ENCODE measurements around the gene SIRT1.
"Not testable (repeated sequence)": the region's sequence is repeated elsewhere in the genome, so short reads cannot be mapped to it uniquely, and the experiment has no call there.

The SIRT1 gene

GRCh38 chr10:67884313-67884841, at the start of gene SIRT1:
Gene SIRT1, plus strand, starts transcription at chr10:67884656. Its CDS starts 66 bp downstream, at chr10:67884722.
- FAIRE-seq, result no peak

GRCh38 chr10:67835541-67836394, 48.7 kb upstream of the SIRT1 start:
- peak; percentile 79 for FAIRE-seq

- FAIRE-seq, result no peak
Measured at GRCh38 chr10:67836488-67836887, 48.0 kb upstream of the SIRT1 start.

GRCh38 chr10:67836972-67837371, 47.5 kb upstream of the SIRT1 start:
- no peak for FAIRE-seq

- peak; percentile 100 for FAIRE-seq
Measured at GRCh38 chr10:67837541-67838314, 46.7 kb upstream of the SIRT1 start, which contains the start of gene DNAJC12. Gene DNAJC12, minus strand, starts transcription at chr10:67838188. Its CDS starts 177 bp downstream, at chr10:67838011.

GRCh38 chr10:67839511-67839910, 44.9 kb upstream of the SIRT1 start:
- not testable (repeated sequence) for FAIRE-seq

GRCh38 chr10:67839951-67840350, 44.5 kb upstream of the SIRT1 start:
- FAIRE-seq, result no peak

GRCh38 chr10:67841737-67842136, 42.7 kb upstream of the SIRT1 start:
- no peak for FAIRE-seq

GRCh38 chr10:67843284-67843683, 41.2 kb upstream of the SIRT1 start:
- FAIRE-seq, result no peak

GRCh38 chr10:67849331-67850011, 35.0 kb upstream of the SIRT1 start:
- peak; percentile 45 for FAIRE-seq

- FAIRE-seq, result no peak
Measured at GRCh38 chr10:67851186-67851585, 33.3 kb upstream of the SIRT1 start.

GRCh38 chr10:67852761-67853160, 31.7 kb upstream of the SIRT1 start:
- FAIRE-seq, result no peak

- no peak for FAIRE-seq
Measured at GRCh38 chr10:67853512-67853911, 30.9 kb upstream of the SIRT1 start.

GRCh38 chr10:67858971-67859370, 25.5 kb upstream of the SIRT1 start:
- FAIRE-seq, result no peak

- FAIRE-seq, result no peak
Measured at GRCh38 chr10:67861750-67862432, 22.6 kb upstream of the SIRT1 start.

GRCh38 chr10:67863094-67863493, 21.4 kb upstream of the SIRT1 start:
- no peak for FAIRE-seq

- no peak for FAIRE-seq
Measured at GRCh38 chr10:67864607-67865371, 19.7 kb upstream of the SIRT1 start.

- FAIRE-seq, result no peak
Measured at GRCh38 chr10:67868132-67868531, 16.3 kb upstream of the SIRT1 start.

- FAIRE-seq, result no peak
Measured at GRCh38 chr10:67869996-67870395, 14.5 kb upstream of the SIRT1 start.

GRCh38 chr10:67875340-67876238, 8.9 kb upstream of the SIRT1 start:
- FAIRE-seq, result no peak

All from islet of Langerhans (tissue), 1 donor.